HG03196 (cell line): ENCODE results near the gene RPS3A.
"Not testable (repeated sequence)": the region's sequence is repeated elsewhere in the genome, so short reads cannot be mapped to it uniquely, and the experiment has no call there.

ENCODE experiments used
- ATAC-seq: cut with Tn5 transposase; IDR thresholded peaks from one replicate; pipeline ENCODE4 v1.9.1; 2021; ENCODE audit not compliant: unreplicated experiment

The RPS3A gene

DNA sequence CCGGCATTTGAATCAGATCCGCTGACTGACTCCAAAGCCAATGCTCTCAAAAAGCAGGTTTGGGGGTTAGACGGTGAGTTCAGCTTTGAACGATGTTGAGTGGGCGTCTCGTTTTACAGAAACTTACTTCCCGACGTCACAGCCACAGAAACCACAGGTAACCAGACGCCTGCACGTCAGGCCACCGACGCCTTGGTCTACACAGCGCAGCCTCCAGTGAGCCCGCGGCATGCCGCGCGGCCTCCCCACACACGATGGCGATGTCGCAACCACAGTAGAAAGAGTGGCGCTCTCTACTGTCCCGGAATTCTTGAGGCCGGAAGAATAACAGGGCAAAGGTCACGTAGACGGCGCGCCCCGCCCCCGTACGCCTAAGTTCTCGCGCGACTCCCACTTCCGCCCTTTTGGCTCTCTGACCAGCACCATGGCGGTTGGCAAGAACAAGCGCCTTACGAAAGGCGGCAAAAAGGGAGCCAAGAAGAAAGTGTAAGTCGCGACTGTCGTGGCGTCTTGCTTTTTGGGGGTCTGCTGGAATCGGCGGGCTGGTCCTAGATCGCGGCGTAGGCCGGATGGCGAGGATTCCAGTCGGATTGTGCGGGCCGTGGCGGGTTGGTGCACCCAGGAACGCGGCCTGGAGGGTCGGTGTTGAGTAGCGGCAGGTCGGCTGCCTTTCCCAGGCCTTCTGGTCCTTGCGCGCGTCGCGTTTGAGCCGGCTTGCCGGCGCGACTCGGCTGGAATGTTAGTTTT is at the start of gene RPS3A:
Gene RPS3A (plus strand): TSS at position 400 of the 747 bp plus-strand sequence. CDS start 25 bp downstream, at position 425.
- ATAC-seq: peak; percentile 98

DNA sequence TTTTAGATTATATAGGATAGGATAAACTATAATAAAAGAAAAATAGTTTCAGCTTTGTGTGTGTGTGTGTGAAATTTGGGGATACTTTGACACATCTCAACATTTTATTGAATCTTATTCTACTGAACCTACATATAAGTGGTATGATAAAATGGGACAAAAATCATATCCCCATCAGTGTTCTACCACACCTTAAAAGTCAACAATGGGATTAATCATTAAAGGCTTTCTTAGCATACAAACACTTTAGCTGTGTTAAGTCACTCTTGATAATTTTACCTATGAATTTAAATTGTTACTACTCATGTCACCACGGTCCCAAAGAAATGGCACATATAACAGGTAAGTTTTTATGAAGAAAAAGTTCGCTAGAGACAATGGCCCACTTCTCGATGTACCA is 46.6 kb upstream of the RPS3A start:
- no peak for ATAC-seq

DNA sequence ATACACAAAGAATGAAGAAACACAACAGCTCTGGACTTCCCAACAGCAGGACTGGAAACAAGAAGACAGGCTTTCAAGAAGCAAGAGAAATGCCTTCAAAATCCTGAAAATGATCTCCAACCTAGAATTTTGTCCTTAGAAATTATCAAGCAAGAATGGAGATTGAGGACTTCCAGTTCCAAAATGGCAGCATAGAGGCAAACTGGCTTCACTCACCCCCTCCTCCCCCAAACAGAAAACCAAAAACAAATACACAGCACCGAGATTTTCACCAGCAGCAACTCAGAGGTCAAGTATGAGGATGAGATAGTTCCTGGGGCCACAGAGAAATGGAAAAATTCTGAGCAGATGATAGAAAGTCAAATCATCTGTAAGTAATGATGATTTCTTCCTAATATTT is 43.9 kb upstream of the RPS3A start:
- ATAC-seq: no peak

GRCh38 chr4:151063143-151063542 is 36.3 kb upstream of the RPS3A start:
- ATAC-seq: not testable (repeated sequence)

- no peak for ATAC-seq
Measured at GRCh38 chr4:151067316-151067970, 32.0 kb upstream of the RPS3A start.

- no peak for ATAC-seq
Measured at GRCh38 chr4:151074416-151074916, 25.0 kb upstream of the RPS3A start.

GRCh38 chr4:151077978-151078377 is 21.4 kb upstream of the RPS3A start:
- not testable (repeated sequence) for ATAC-seq

GRCh38 chr4:151087467-151087866 is 12.0 kb upstream of the RPS3A start:
- no peak for ATAC-seq

- no peak for ATAC-seq
Measured at GRCh38 chr4:151091047-151091446, 8.4 kb upstream of the RPS3A start.

DNA sequence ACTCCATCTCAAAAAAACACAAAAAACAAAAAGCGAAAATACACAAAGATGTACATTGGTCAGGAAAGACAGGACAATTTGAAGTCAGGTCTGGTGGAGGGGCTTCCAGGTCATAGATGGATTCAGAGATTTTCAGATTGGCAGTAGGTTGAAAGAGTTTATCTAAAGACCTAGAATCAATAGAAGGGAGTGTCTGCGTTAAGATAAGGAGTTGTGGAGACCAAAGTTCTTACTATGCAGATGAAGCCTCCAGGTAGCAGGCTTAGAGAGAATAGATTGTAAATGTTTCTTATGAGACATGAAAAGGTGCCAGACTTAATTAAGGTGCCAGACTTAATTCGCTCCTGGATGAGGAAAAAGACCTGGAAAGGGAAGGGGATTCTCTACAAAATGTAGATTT is 6.9 kb upstream of the RPS3A start:
- no peak for ATAC-seq

GRCh38 chr4:151093203-151093602 is 6.2 kb upstream of the RPS3A start:
- ATAC-seq: no peak

- ATAC-seq: no peak
Measured at GRCh38 chr4:151094290-151094751, 5.1 kb upstream of the RPS3A start.

- ATAC-seq: no peak
Measured at GRCh38 chr4:151095142-151095541, 4.3 kb upstream of the RPS3A start.

GRCh38 chr4:151097759-151098158 is 1.7 kb upstream of the RPS3A start:
- no peak for ATAC-seq

GRCh38 chr4:151098979-151099228 is 524 bp upstream of the RPS3A start:
- ATAC-seq: no peak

GRCh38 chr4:151099976-151100417 is 569 bp downstream of the RPS3A start:
- ATAC-seq: no peak

DNA sequence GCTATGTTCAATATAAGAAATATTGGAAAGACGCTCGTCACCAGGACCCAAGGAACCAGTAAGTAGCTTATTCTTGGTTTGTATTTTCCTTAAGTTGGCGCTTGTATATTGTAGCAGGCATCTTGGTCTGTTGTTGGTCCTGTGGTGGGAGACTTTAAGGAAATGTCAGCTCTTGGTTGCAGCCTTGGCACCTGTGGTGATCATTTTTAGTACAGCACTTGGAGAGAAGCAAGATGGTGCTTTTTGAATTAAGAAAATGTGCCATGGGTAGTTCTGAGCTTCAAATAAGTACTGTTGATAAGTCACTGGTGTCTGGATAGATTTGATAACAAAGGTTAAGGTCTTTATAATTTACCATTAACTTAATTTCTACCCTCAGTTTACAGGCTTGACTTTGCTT is 1.1 kb downstream of the RPS3A start:
- ATAC-seq: no peak

DNA sequence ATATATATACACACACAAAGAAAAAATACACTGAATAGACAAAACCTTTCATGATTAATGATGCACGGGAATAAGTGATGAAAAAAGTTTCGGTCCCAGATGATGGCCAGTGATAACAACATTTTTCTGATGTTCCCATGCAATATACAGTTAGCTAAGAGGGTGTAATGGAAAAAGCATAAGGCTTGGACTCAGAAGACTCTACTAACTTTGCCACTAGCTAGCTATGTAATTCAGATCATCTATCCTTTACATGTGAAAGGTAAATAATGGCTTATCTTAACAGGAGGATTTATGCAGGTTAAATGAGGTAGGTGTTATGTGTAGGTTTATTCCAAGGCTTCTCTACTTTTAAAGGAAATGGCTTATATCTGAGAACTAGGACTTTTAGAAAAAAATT is 4.3 kb downstream of the RPS3A start:
- ATAC-seq: no peak

GRCh38 chr4:151104621-151105020 is 5.2 kb downstream of the RPS3A start:
- ATAC-seq: no peak

GRCh38 chr4:151105454-151106032 is 6.1 kb downstream of the RPS3A start:
- no peak for ATAC-seq

GRCh38 chr4:151107063-151107462 is 7.6 kb downstream of the RPS3A start:
- ATAC-seq: no peak

DNA sequence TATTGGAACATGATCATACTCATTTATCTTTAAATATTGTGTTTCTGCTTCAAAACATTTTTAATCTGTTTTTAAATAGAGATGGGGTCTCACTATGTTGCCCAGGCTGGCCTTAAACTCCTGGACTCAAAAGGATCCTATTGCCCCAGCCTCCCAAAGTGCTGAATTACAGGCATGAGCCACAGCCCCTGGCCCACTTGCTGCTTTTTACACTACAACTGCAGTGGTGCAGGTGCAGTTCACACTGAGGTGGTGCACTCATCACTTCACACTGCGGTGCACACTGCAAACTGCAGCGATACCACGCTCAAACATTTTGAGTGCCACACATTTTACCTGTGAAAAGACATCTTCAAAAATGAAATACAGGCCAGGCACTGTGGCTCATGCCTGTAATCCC is 10.8 kb downstream of the RPS3A start:
- ATAC-seq: no peak
